Mesothelial cell of epicardium (in vitro differentiated cells): ENCODE measurements around the gene DCDC2B. TPM values are rescaled to one million over a fixed set of nuclear protein-coding genes. Genes with fewer than 3 reads are reported as not detected.

ENCODE experiments used
- DNase-seq, 2 experiments: peaks; one replicate each; pipeline ENCODE4 v3.0.0; 2021; ENCODE audit warnings: low spot score in 2 of 2; ENCODE audit not compliant: unreplicated experiment in 2 of 2
- H3K27ac Mint-ChIP-seq: 2 replicates; pipeline ENCODE4 v1.8.0; 2021; ENCODE audit warnings: mixed read lengths
- H3K27me3 Mint-ChIP-seq: 2 replicates; pipeline ENCODE4 v1.8.0; 2021; ENCODE audit warnings: low read depth, mixed read lengths
- H3K36me3 Mint-ChIP-seq: 2 replicates; pipeline ENCODE4 v1.8.0; 2021; ENCODE audit warnings: mixed read lengths
- H3K4me1 Mint-ChIP-seq: 2 replicates; pipeline ENCODE4 v1.8.0; 2021; ENCODE audit warnings: mixed read lengths
- H3K4me3 Mint-ChIP-seq: 2 replicates; pipeline ENCODE4 v1.8.0; 2021; ENCODE audit warnings: mild to moderate bottlenecking, moderate library complexity, mixed read lengths
- H3K9me3 Mint-ChIP-seq: 2 replicates; pipeline ENCODE4 v1.8.0; 2021; ENCODE audit warnings: mixed read lengths
- total RNA-seq: library from RNA; stranded (reverse); gene quantifications from 3 replicates; pipeline ENCODE4 v1.2.1, GENCODE V29; 2021
- TF ChIP-seq, protein P1 (sequence below): fragments of 200-600 bp; sonication (generic); IDR thresholded peaks from one replicate; pipeline ENCODE4 v1.5.0; 2021; ENCODE audit warnings: antibody characterized with exemption; ENCODE audit not compliant: unreplicated experiment

The DCDC2B gene
- total RNA-seq, 1 donor from 2014 or later, result not detected

DNA sequence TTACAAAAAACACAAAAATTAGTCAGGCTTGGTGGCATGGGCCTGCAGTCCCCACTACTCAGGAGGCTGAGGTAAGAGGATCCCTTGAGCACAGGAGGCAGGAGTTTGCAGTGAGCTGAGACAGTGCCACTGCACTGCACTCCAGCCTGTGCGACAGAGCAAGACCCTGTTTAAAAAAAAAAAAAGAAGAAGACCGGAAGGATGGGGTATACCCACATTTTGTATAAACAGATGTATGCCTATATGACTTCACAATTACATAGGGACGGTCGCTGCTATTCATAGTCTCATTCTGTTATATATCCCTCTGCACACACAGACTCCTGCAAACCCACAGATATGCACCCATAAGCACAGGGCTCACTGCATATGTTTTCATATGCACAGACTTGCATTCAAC lies 54.9 kb downstream of the DCDC2B start:
- TF ChIP-seq, protein P1, sequence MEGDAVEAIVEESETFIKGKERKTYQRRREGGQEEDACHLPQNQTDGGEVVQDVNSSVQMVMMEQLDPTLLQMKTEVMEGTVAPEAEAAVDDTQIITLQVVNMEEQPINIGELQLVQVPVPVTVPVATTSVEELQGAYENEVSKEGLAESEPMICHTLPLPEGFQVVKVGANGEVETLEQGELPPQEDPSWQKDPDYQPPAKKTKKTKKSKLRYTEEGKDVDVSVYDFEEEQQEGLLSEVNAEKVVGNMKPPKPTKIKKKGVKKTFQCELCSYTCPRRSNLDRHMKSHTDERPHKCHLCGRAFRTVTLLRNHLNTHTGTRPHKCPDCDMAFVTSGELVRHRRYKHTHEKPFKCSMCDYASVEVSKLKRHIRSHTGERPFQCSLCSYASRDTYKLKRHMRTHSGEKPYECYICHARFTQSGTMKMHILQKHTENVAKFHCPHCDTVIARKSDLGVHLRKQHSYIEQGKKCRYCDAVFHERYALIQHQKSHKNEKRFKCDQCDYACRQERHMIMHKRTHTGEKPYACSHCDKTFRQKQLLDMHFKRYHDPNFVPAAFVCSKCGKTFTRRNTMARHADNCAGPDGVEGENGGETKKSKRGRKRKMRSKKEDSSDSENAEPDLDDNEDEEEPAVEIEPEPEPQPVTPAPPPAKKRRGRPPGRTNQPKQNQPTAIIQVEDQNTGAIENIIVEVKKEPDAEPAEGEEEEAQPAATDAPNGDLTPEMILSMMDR, result no peak
- Mint-ChIP-seq H3K27me3 (no peaks in the 10 kb centered on the region), H3K4me1 (peaks cover 2% of the 10 kb centered on the region), H3K9me3 (no peaks in the 10 kb centered on the region), H3K4me3 (no peak overlapping the region), H3K27ac (no peak overlapping the region), H3K36me3 (no peaks in the 10 kb centered on the region)
- no peak for DNase-seq

Other genes starting within 250 kb of the DCDC2B start
- 244 to 246 TPM (median 245 TPM) in 3 replicates for gene KHDRBS1, start 195.2 kb upstream of the DCDC2B start, total RNA-seq
- 23.5 to 27.3 TPM (median 26.2 TPM) in 3 replicates for gene TMEM39B, start 136.2 kb upstream of the DCDC2B start, total RNA-seq
- 67.5 to 70.5 TPM (median 68.7 TPM) in 3 replicates for gene KPNA6, start 101.0 kb upstream of the DCDC2B start, total RNA-seq
- 56.6 to 59.7 TPM (median 57.2 TPM) in 3 replicates for gene TXLNA, start 29.4 kb upstream of the DCDC2B start, total RNA-seq
- gene CCDC28B, start 8.5 kb upstream of the DCDC2B start, total RNA-seq, result 21.6 to 24.9 TPM (median 24.6 TPM) in 3 replicates
- 3.1 to 3.8 TPM (median 3.3 TPM) in 3 replicates for gene IQCC, start 3.4 kb upstream of the DCDC2B start, total RNA-seq
- 28.9 to 33.3 TPM (median 32.9 TPM) in 3 replicates for gene TMEM234, start 13.3 kb downstream of the DCDC2B start, total RNA-seq
- 143 to 147 TPM (median 146 TPM) in 3 replicates for gene EIF3I, start 13.3 kb downstream of the DCDC2B start, total RNA-seq
- 1.8 to 2.9 TPM (median 2.3 TPM) in 3 replicates for gene FAM167B, start 38.1 kb downstream of the DCDC2B start, total RNA-seq
- 1.4 to 1.8 TPM (median 1.5 TPM) in 3 replicates for gene LCK, start 42.2 kb downstream of the DCDC2B start, total RNA-seq
- gene HDAC1, start 83.0 kb downstream of the DCDC2B start, total RNA-seq, result 122 to 131 TPM (median 127 TPM) in 3 replicates
- 487 to 496 TPM (median 495 TPM) in 3 replicates for gene MARCKSL1, start 127.1 kb downstream of the DCDC2B start, total RNA-seq
- 12.5 to 12.9 TPM (median 12.5 TPM) in 3 replicates for gene FAM229A, start 153.4 kb downstream of the DCDC2B start, total RNA-seq
- 6.6 to 8.1 TPM (median 7.8 TPM) in 3 replicates for gene TSSK3, start 153.4 kb downstream of the DCDC2B start, total RNA-seq
- 73.4 to 74.8 TPM (median 74.6 TPM) in 3 replicates for gene BSDC1, start 185.4 kb downstream of the DCDC2B start, total RNA-seq